Fibroblast of skin of left biceps (primary cell): ENCODE data around the gene PLXNB1.
"Not testable (repeated sequence)": the region's sequence is repeated elsewhere in the genome, so short reads cannot be mapped to it uniquely, and the experiment has no call there.

Experiments
- DNase-seq, 2 experiments: peaks; one replicate each; pipeline ENCODE4 v3.0.0-alpha.2; 2013; ENCODE audit warnings: low read depth in 2 of 2

The PLXNB1 gene

GRCh38 chr3:48465531-48466378 lies 35.9 kb upstream of the PLXNB1 start:
- peak; percentile 93 for DNase-seq

DNA sequence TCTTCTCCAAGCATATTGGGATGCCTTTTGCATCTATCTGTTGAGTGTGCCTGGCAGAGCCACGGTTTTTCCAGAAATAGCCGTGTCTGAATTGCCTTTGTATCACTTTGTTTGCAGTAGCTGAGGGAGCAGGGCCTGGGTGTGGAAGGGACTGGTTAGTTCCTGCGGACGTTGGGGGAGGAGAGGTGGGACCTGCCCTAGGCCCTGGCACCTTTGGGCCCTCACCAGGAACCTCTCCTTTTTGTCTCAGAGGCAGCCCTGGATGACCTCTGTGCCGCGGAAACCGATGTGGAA lies 35.3 kb upstream of the PLXNB1 start:
- DNase-seq, result no peak

DNA sequence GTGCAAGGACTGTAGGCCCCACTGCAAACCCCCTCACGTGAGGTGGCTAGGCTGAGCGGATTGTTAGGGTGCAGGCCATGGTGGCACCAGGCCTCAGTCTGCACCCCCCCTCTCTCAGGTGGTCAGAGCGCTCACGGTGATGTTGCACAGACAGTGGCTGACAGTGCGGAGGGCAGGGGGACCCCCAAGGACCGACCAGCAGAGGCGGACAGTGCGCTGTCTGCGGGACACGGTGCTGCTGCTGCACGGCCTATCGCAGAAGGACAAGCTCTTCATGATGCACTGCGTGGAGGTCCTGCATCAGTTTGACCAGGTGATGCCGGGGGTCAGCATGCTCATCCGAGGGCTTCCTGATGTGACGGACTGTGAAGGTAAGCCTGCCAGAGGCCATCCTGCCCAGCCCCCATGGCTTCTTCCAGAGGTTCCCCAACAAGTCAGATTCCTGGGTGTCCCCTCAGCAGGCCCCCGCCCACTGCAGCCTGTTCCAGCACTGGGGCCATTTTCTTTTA lies 34.9 kb upstream of the PLXNB1 start:
- DNase-seq, result no peak

GRCh38 chr3:48463703-48464102 lies 33.8 kb upstream of the PLXNB1 start:
- no peak for DNase-seq

- not testable (repeated sequence) for DNase-seq
These were observed 31.9 kb upstream of the PLXNB1 start for GRCh38 chr3:48461767-48462166.

- DNase-seq, result no peak
These were observed 30.6 kb upstream of the PLXNB1 start for GRCh38 chr3:48460517-48460902.

DNA sequence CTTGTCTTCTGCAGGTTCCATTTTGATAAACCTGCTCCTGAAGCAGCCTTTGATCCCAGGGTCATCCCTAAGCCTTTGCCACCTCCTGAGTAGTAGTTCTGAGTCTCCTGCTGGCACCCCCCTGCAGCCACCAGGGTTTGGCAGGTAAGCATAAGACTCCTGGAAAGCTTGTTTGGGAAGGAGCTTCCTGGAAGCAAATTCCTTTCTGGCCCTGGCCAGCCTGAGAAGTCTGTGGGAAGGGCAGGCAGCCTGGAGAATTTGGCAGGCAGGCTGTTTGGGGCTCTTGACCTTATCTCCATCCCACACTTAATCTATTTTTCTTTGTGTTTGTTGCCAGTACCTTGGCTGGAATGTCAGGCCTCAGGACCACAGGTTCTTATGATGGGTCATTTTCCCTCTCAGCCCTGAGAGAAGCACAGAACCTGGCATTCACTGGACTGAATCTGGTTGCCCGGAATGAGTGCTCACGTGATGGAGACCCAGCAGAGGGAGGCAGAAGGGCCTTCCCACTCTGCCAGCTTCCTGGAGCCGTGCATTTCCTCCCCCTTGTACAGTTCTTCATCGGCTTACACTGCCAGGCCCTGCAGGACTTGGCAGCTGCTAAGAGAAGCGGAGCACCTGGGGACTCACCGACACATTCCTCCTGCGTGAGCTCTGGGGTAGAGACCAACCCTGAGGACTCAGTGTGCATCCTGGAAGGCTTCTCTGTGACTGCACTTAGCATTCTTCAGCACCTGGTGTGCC lies 30.1 kb upstream of the PLXNB1 start:
- DNase-seq, result no peak

DNA sequence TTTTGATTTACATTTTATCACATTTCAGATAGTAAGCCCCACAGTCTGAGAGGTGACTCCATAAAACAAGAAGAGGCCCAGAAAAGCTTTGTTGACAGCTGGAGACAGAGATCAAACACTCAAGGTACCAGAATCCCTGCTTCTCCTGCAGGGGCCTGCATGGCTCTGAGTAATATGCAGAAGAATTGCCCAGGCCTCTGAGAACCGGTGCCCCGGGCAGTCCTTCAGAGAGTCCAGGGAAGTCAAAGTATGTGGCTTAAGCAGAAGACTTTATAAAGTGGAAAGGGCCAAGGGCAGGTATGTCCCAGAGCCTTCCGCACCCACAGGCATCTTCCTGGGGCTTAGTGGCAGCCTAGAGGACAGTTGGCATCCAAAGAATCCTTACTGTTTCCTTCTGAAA lies 29.4 kb upstream of the PLXNB1 start:
- no peak for DNase-seq

DNA sequence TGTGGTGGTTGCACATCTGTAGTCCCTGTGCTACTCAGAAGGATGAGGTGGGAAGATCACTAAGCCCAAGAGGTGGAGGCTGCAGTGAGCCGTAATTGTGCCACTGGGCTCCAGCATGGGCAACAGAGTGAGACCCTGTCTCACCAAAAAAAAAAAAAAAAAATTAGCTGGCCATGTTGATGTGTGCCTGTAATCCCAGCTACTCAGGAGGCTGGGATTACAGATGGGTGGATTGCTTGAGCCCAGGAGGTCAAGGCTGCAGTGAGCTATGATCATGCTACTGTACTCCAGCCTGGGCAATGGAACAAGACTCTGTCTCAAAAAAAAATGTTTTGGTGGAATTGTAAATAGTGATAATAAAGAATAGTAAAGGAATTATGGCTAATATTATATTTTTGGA lies 26.6 kb upstream of the PLXNB1 start:
- DNase-seq, result no peak

- DNase-seq, result no peak
These were observed 21.4 kb upstream of the PLXNB1 start for GRCh38 chr3:48451270-48451669.

DNA sequence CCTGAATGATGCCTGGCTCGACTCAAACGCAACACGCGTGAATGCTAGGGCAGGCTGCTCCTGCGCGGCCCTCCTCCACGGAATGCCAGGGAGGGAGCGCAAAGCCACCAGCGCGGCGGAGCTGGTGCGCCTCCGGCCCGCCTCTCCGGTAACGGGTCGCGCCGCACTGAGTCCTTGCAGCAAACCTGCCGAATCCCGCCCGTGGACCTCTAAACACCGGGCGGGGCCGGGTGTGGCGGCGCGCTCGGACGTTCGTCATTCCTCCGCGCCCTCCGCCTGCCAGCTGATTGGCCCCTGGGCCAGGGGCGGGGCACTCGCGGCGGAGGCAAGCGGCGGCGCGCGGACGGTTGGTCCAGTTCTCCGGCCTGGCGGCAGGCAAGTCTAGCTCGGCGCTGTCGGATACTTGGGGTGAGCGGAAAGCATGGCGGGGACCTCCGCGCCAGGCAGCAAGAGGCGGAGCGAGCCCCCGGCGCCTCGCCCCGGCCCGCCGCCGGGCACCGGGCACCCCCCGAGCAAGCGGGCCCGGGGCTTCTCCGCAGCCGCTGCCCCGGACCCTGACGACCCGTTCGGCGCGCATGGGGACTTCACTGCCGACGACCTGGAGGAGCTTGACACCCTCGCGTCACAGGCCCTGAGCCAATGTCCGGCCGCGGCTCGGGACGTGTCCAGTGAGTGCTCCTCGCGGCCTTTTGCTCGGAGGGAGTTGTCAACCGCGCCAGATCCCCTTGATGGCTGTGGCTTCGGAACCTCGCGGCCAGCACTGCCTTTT lies 16.7 kb upstream of the PLXNB1 start, which contains the start of gene ATRIP:
TSS of gene ATRIP (plus strand) at position 313 of the 769 bp plus-strand sequence. CDS start at position 422, 109 bp downstream.
- DNase-seq, result peak; percentile 36 to 40

- DNase-seq, result no peak
These were observed 16.1 kb upstream of the PLXNB1 start for GRCh38 chr3:48446043-48446424.

- no peak for DNase-seq
These were observed 15.5 kb upstream of the PLXNB1 start for GRCh38 chr3:48445277-48445882.

DNA sequence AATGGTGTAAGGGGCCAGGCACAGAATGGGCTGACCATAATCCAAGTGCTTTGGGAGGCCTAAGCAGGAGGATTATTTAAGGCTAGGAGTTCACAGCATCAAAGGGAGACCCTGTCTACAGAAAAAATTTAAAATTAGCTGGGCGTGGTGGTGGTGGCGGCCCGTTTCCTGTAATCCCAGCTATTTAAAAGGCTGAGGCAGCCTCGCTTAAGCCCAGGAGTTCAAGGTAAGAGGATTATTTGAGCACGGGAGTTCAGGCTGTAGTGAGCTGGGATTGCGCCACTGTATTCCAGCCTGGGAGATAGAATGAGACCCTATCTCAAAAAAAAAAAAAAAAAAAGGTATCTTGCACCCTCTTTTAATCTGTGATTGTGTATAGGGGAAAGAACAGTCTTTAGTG lies 12.1 kb upstream of the PLXNB1 start:
- no peak for DNase-seq

DNA sequence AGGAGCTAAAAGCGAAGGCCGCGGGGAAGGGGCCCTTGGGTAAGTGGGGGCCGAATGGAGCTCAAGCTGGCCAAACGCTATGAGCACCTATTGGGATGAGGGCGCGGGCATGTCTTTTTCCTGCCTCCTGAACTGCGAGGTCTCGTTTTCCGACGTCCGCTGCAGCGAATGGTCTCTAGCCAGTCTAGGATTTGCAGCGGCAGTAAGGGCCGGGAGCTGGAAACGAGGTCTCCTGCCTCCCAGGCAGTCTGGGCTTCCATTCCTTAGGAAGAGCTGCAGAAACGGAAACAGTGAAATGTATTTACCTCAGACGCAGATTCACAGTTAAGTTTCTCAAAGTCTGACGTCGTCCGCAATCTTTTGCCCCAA lies 10.7 kb upstream of the PLXNB1 start:
- DNase-seq, result no peak

- DNase-seq, result peak; percentile 79 to 80
These were observed 10.1 kb upstream of the PLXNB1 start, which contains the start of the genes CCDC51 and TMA7 for GRCh38 chr3:48439820-48440589. CCDC51 (minus strand) TSS chr3:48440119; CDS start chr3:48435128, 4,991 bp downstream. TMA7 (plus strand) TSS chr3:48440257; CDS start chr3:48440297, 40 bp downstream.

DNA sequence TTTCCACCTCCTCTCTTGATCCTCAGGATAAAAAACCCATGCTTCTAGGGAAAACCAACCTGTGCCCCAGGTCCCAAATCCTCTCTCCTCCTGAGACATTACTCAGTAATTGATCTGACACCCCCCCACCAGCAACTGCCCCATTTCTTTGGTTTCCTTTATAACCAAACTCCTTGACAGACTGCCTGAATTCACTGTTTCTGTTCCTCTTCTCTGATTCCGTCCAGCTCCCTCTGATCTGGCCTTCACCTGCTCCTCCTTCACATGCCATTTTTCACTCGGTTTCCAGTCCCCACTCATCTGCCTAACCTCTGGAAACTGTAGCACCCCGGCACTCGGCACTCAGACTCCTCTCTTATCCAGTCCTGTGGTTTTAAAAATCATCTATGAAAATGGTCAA lies 7.9 kb upstream of the PLXNB1 start:
- no peak for DNase-seq

GRCh38 chr3:48436855-48437254 lies 7.0 kb upstream of the PLXNB1 start:
- DNase-seq, result no peak

- no peak for DNase-seq
These were observed 6.5 kb upstream of the PLXNB1 start for GRCh38 chr3:48436477-48436787.

DNA sequence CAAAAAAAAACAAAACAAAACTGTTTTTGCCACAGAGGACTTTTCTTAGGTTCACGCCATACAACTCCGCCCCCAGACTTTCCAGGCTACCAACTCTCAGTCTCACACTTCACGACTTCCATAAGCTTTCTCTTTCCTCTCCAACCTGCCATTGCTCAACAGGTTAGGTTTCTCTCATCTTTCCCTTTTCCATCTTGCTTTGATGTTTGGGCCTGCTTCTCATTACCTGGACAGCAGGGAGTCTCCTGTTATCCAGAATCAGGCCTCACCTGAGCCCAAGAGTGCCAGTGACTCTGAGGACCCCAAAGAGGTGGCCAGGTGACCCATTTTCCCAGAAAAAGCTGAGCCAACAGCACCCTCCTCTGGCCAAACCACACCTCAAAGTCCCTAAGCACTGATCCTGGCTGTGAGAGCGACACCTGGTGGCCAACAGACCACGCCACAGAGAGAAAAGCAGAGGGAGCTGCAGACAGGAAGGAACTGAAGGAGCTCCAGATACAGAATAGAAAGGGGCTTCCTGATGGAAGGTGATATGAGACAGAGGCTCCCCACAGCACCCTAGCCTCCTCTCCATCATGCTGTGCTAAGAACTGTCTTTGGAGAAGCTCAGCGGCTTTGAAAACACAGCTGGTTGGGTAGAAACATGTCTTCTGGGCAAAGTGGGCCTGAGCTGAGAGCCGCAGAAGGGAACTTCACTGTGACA lies 6.0 kb upstream of the PLXNB1 start:
- peak; percentile 39 to 43 for DNase-seq

DNA sequence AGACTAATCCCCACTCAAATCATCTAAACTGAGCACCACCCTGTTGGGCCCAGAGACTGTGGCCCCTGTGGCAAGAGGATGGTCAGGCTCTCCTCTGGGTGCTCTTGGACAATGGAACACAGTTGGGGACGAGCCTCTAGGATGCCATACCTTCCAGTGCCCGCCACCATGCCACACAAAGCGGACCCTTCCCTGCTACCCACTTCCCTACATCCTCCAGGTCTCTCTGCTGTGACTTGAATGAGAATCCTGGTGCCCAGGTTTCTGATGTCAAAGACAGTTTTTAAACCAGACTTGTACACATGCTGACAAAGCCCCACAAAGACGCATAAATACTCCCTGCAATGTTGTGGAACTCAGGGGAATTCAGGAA lies 5.3 kb upstream of the PLXNB1 start:
- no peak for DNase-seq
